Measurements from ENCODE around the gene PLCXD3.
"Not testable (repeated sequence)": the region's sequence is repeated elsewhere in the genome, so short reads cannot be mapped to it uniquely, and the experiment has no call there.

Gene PLCXD3

GRCh38 chr5:41349846-41350245 is 160.6 kb downstream of the PLCXD3 start:
- no peak for DNase-seq (ENCODE audit: low read depth)

- DNase-seq (ENCODE audit: low read depth) = no peak
Observed at GRCh38 chr5:41347569-41347968, 162.8 kb downstream of the PLCXD3 start.

GRCh38 chr5:41346609-41347008 is 163.8 kb downstream of the PLCXD3 start:
- no peak for DNase-seq (ENCODE audit: low read depth)

- no peak for DNase-seq (ENCODE audit: low read depth)
Observed at GRCh38 chr5:41345295-41345694, 165.1 kb downstream of the PLCXD3 start.

GRCh38 chr5:41339339-41339738 is 171.1 kb downstream of the PLCXD3 start:
- DNase-seq (ENCODE audit: low read depth) = no peak

DNA sequence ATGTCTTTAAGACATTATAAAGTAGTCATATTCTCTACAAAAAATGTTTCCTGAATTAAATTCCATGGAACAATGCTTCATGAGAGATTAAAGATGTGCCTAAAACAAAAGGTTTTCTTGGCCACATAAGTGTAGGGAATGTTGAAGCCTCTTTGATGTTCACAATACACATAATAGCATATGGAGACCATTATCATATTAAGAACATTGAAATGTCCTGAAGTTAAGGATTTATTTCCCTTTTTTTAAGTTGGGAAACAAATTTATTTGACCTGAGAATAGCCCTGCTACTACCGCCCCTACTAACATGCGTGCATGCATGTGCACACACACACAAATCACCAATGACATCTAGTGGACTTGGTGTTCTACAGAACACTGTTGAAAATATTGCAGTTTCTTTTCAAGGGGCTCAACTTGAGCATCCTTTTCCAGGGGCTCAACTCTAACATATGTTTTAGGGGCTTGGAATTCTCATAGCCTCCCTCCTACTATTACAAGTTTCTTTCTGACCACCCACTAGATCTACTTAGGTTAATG is 172.2 kb downstream of the PLCXD3 start:
- DNase-seq (ENCODE audit: low read depth) = no peak

- no peak for DNase-seq (ENCODE audit: low read depth)
Observed at GRCh38 chr5:41337724-41338123, 172.7 kb downstream of the PLCXD3 start.

- DNase-seq (ENCODE audit: low read depth) = no peak
Observed at GRCh38 chr5:41337216-41337615, 173.2 kb downstream of the PLCXD3 start.

- DNase-seq (ENCODE audit: low read depth) = no peak
Observed at GRCh38 chr5:41336471-41336870, 173.9 kb downstream of the PLCXD3 start.

- no peak for DNase-seq (ENCODE audit: low read depth)
Observed at GRCh38 chr5:41335596-41336181, 174.7 kb downstream of the PLCXD3 start.

DNA sequence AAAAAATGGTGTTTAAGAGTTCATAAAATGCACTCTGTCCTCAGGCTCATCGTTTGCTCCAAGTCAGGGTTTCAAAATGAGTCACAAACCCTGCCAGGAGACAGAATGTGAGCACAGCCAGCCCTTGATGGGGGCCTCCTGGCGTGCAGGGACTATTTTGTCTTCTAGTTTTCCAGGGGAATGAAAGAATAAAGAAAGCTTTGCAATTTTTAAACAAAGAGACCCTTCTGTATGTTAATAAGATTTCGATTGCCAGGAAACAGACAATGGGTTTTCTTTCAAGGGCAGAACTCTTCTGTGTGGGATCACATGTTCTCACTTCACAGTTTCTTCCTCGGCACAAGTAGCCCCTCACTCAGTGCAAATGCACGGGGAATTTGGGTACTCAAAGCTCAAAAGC is 175.6 kb downstream of the PLCXD3 start:
- no peak for DNase-seq (ENCODE audit: low read depth)

- no peak for DNase-seq (ENCODE audit: low read depth)
Observed at GRCh38 chr5:41334221-41334620, 176.2 kb downstream of the PLCXD3 start.

- DNase-seq (ENCODE audit: low read depth) = no peak
Observed at GRCh38 chr5:41325074-41325473, 185.3 kb downstream of the PLCXD3 start.

DNA sequence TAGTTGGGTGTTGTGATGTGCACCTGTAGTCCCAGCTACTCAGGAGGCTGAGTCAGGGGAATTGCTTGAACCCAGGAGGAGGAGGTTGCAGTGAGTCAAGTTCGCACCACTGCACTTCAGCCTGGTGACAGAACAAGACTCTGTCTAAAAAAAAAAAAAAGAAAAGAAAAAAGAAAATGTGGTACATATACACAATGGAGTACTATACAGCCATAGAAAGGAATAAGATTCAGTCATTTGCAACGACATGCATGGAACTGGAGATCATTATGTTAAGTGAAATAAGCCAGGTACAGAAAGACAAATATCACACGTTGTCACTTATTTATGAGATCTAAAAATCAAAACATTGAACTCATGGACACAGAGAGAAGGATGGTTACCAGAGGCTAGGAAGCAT is 187.6 kb downstream of the PLCXD3 start:
- DNase-seq (ENCODE audit: low read depth) = not testable (repeated sequence)

DNA sequence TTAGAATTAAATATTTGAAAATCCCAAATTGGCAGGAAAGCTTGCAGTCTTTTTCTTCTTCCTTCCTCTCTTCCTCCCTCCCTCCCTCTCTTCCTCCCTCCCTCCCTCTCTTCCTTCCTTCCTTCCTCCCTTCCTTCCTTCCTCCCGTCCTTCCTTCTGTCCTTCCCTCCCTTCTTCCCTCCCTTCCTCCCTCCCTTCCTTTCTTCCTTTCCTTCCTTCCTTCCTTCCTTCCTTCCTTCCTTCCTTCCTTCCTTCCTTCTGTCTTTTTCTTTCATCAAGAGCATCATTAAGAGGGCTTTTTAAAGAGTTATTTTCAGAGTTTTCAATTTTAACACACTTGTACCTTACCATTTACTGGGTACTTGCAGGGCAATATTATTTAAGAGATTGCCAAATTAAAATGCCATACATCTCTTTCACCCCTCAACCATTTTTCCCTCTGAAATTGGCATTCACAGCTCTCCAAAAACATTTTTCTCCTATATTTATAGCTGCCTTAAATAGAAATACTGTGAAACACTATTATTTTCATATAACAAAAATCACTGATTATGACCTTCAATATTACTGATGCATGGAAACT is 197.8 kb downstream of the PLCXD3 start:
- DNase-seq (ENCODE audit: low read depth) = no peak

DNA sequence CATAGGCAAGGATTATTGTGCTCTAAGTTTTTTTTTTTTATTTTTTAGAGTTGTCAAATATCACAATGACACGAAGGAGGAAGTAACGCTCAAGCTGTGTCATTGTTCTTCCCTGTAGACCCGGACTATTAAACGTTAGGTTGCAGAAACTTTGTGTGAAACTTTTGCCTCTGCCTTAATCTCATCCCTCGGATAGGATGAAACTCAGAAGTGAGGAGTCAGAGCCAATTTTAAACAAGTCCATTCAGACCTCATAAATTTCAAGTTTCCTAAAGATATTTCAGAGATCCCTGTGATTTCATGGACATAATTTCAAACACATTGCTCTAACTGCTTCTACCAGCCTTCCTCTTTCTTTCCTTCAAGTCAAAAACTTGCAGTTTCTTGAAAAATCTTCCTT is 198.3 kb downstream of the PLCXD3 start:
- no peak for DNase-seq (ENCODE audit: low read depth)

GRCh38 chr5:41309275-41309674 is 201.1 kb downstream of the PLCXD3 start:
- no peak for DNase-seq (ENCODE audit: low read depth)

- DNase-seq (ENCODE audit: low read depth) = no peak
Observed at GRCh38 chr5:41306005-41306404, 204.4 kb downstream of the PLCXD3 start.

DNA sequence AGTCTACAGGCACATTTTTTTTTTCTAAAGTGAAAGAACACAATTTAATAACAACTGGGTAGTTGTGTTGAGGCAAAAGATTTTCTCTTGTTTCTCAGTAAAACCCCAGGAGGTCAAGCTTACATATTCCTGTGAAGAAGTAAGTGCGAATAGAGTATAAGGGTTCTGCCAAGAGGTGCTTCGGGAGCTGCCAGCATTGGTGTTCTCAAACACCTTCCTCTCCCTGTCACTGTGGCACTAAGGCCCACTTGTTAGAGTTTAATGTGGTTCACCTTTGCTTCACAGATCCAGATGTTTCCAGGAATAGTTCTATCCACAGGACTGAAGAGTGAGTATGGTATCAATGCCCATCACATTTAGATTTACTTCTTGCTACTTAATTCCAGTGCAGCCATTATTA is 205.3 kb downstream of the PLCXD3 start:
- DNase-seq (ENCODE audit: low read depth) = no peak

DNA sequence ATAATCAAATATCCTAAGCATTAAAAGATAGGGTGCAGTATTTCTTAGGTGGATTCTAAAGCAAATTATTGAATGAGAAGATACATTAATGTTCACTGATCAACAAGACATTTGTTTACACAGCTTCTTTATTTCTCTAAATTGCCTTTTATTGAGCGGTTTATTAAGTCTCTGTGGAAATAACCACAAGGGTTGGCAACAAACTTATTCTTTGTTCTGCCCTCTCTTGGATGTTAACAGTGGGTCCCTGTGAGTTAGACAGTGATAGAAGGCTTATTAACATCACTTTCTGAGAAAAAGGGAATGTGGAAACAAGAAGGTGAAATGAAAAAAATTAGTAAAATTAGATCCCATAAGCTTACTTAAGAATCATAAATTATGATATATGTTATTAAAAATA is 214.3 kb downstream of the PLCXD3 start:
- DNase-seq (ENCODE audit: low read depth) = no peak

GRCh38 chr5:41291323-41291722 is 219.1 kb downstream of the PLCXD3 start:
- no peak for DNase-seq (ENCODE audit: low read depth)

DNA sequence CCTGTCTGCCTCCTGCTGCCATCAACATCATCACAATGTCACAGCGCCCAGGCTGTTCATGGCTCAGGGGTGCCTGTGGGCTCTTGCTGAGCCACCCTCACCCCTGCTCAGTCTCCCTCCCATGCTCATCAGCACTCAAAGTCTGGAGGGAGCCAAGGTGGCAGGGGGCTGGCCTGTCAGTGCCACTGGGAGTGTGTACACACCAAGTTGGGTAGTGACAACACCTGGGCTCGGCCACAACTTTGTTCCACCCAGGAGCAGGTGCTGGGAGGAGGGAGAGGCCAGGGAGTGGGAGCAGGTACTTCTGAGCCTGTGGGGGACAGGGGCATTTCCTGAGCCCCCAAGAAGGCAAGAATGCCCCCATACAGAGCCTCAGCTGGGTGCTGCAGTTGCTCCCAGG is 219.6 kb downstream of the PLCXD3 start:
- no peak for DNase-seq (ENCODE audit: low read depth)

GRCh38 chr5:41289970-41290464 is 220.4 kb downstream of the PLCXD3 start:
- DNase-seq (ENCODE audit: low read depth) = no peak

DNA sequence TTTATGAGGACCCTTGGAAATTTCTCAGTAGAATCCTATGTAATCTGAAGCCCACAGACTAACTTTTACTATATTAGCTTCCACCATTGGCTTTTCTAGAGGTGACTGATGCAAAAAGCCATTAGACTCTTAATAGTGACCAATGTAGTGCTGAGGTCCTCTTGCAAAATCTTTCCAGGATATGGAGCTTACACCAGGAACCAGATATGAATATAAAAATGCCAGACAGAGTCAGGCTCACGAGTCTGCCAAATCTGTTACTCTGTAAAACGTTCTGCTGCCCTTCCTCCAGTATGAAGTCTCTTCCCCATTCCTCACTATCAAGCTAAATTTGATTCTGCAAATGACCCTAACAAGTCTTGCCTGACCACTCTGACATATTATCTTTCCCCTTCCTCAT is 223.7 kb downstream of the PLCXD3 start:
- no peak for DNase-seq (ENCODE audit: low read depth)
